Measurements from ENCODE around the gene PTRH1.

Gene PTRH1

DNA sequence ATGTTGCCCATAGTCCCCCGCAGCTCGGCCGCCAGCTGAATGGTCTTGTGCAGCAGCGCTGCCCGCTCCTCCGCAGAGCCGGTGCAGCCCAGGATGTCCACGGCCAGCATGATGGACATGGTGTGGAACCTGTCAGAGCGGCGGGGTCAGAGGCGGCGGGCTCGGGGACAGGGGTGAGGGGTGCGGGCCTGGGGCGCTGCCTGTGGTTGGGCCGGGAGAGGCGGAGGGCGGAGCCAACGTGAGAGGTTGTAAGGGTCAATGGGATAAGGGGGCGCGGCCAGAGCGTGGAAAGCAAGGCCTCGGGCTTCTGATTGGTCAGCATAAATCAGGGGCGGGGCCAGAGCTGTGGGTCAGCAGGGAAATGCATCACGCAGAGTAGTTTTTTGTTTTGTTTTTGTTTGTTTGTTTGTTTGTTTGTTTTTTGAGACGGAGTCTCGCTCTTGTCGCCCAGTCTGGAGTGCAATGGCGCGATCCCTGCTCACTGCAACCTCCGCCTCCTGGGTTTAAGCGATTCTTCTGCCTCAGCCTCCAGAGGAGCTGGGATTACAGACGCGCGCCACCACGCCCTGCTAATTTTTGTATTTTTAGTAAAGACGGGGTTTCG lies 26.5 kb upstream of the PTRH1 start:
- no peak overlapping the region for H3K27ac ChIP-seq (replicated peaks)
- TF ChIP-seq GABPA (IDR thresholded peaks at IDR 0.05; ENCODE audit: low read depth) (no peak), POLR2AphosphoS5 (IDR thresholded peaks at IDR 0.05; ENCODE audit: low read depth) (no peak), SPI1 (IDR thresholded peaks at IDR 0.05; ENCODE audit: borderline replicate concordance, low read depth) (no peak)
- TF ChIP-seq, protein P1, sequence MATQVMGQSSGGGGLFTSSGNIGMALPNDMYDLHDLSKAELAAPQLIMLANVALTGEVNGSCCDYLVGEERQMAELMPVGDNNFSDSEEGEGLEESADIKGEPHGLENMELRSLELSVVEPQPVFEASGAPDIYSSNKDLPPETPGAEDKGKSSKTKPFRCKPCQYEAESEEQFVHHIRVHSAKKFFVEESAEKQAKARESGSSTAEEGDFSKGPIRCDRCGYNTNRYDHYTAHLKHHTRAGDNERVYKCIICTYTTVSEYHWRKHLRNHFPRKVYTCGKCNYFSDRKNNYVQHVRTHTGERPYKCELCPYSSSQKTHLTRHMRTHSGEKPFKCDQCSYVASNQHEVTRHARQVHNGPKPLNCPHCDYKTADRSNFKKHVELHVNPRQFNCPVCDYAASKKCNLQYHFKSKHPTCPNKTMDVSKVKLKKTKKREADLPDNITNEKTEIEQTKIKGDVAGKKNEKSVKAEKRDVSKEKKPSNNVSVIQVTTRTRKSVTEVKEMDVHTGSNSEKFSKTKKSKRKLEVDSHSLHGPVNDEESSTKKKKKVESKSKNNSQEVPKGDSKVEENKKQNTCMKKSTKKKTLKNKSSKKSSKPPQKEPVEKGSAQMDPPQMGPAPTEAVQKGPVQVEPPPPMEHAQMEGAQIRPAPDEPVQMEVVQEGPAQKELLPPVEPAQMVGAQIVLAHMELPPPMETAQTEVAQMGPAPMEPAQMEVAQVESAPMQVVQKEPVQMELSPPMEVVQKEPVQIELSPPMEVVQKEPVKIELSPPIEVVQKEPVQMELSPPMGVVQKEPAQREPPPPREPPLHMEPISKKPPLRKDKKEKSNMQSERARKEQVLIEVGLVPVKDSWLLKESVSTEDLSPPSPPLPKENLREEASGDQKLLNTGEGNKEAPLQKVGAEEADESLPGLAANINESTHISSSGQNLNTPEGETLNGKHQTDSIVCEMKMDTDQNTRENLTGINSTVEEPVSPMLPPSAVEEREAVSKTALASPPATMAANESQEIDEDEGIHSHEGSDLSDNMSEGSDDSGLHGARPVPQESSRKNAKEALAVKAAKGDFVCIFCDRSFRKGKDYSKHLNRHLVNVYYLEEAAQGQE (IDR thresholded peaks at IDR 0.05; ENCODE audit: insufficient replicate concordance, low read depth), result no peak
- TF ChIP-seq, protein P2, sequence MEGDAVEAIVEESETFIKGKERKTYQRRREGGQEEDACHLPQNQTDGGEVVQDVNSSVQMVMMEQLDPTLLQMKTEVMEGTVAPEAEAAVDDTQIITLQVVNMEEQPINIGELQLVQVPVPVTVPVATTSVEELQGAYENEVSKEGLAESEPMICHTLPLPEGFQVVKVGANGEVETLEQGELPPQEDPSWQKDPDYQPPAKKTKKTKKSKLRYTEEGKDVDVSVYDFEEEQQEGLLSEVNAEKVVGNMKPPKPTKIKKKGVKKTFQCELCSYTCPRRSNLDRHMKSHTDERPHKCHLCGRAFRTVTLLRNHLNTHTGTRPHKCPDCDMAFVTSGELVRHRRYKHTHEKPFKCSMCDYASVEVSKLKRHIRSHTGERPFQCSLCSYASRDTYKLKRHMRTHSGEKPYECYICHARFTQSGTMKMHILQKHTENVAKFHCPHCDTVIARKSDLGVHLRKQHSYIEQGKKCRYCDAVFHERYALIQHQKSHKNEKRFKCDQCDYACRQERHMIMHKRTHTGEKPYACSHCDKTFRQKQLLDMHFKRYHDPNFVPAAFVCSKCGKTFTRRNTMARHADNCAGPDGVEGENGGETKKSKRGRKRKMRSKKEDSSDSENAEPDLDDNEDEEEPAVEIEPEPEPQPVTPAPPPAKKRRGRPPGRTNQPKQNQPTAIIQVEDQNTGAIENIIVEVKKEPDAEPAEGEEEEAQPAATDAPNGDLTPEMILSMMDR (IDR thresholded peaks at IDR 0.05; ENCODE audit: insufficient read depth, low read length), result no peak
- no peaks in the 10 kb centered on the region for H3K27me3 ChIP-seq (ENCODE audit: insufficient read depth, poor library complexity, severe bottlenecking)
- no peak for DNase-seq (ENCODE audit: low read depth in 1 of 2, low spot score in 1 of 2)
- H3K4me3 ChIP-seq (replicated peaks; ENCODE audit: insufficient read depth, low read length), result no peak overlapping the region

DNA sequence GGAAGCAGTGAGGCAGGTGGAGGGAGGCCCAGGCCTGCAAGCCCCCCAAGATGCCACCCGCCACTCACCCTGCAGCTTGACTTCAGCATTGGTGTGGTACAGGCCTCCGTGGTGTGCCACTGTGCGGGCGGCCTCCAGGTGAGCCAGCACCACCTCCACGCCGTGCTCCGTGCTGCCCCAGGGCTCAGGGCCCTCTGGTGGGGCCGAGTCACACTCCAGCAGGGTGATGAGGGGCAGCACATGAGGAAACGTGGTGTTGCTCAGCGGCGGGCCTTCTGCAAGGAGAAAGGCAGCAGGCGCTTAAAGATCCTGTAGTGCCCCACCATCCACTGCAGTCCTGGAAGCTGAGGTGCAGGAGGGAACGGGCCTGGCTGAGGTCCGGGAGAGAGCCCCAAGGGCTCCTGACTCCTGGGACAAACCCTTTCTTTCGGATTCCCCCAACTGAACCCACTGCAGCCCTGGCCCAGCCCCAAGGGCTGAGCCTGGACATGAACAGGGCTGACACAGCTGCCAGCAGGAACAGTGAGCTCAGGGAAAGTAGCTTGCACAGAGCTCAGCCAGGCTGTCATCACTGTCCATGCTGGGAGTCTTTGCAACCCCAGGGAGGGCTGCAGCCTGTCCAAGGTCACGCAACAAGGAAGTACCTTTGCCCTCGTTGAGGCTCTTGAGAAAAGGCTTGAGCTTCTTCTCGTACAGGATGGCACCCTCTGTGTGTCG lies 24.3 kb upstream of the PTRH1 start:
- H3K4me3 ChIP-seq (replicated peaks; ENCODE audit: insufficient read depth, low read length), result no peak overlapping the region
- H3K27me3 ChIP-seq (ENCODE audit: insufficient read depth, poor library complexity, severe bottlenecking), result no peaks in the 10 kb centered on the region
- no peak for TF ChIP-seq POLR2AphosphoS5 (IDR thresholded peaks at IDR 0.05; ENCODE audit: low read depth)
- TF ChIP-seq, protein P1 (IDR thresholded peaks at IDR 0.05; ENCODE audit: insufficient replicate concordance, low read depth), result no peak
- no peak overlapping the region for H3K27ac ChIP-seq (replicated peaks)
- DNase-seq (ENCODE audit: low read depth in 1 of 2, low spot score in 1 of 2), result no peak

DNA sequence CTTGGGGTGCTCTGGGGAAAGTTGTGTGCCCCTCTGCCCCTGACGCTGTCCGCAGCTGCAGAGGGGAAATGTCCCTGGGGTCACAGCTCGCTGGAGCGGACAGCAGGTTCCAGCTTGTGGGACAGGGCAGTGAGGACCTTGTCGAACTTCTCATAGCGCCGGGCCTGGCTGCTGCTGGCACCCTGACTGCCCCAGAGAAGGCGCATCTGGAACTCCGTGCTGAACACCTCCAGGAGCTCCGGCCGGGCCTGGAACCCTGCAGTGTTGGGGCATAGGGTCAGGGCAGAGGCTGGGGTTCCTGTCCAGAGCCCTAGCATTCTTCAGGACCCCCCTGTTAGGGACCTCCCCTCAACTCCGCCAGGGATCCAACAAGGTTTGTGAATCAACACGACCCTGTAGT lies 23.2 kb upstream of the PTRH1 start:
- no peak for DNase-seq (ENCODE audit: low read depth in 1 of 2, low spot score in 1 of 2)

More for the DNA sequence above, 23.2 kb upstream of the PTRH1 start:
- TF ChIP-seq SPI1 (IDR thresholded peaks at IDR 0.05; ENCODE audit: borderline replicate concordance, low read depth), result no peak
- TF ChIP-seq, protein P2 (IDR thresholded peaks at IDR 0.05; ENCODE audit: insufficient read depth, low read length), result no peak
- TF ChIP-seq, protein P1 (IDR thresholded peaks at IDR 0.05; ENCODE audit: insufficient replicate concordance, low read depth), result no peak
- no peak for TF ChIP-seq POLR2AphosphoS5 (IDR thresholded peaks at IDR 0.05; ENCODE audit: low read depth)
- TF ChIP-seq GABPA (IDR thresholded peaks at IDR 0.05; ENCODE audit: low read depth), result no peak
- Histone ChIP-seq H3K27me3 (ENCODE audit: insufficient read depth, poor library complexity, severe bottlenecking) (no peaks in the 10 kb centered on the region), H3K4me3 (replicated peaks; ENCODE audit: insufficient read depth, low read length) (no peak overlapping the region), H3K27ac (replicated peaks) (no peak overlapping the region)
